Measurements from ENCODE around the gene UMODL1. TPM values are rescaled to one million over a fixed set of nuclear protein-coding genes. Genes with fewer than 3 reads are reported as not detected.

Gene UMODL1
- total RNA-seq, 1 experiment from 2014 or later = not detected

DNA sequence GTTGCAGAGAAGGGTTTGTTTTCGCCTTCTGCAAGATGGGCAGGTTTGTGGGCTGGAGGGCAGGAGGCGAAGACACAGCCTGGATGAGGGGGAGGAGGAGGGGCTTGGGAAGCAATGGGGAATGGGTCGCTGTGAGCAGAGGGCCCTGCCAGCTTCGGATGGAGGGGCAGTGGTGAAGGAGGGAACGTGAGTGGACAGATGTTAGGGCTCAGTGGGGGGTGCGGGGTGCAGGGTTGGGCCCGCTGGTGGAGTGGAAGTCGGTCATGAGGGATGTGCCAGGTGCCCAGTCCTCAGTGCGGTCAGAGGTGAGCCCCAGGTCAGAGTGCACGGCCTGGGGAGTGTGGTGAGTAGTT, 92.4 kb downstream of the UMODL1 start:
- H3K14ac ChIP-seq (ENCODE audit: insufficient read depth, low read length) = no peak overlapping the region; the same call in 1 of the 2 replicates
- no peak overlapping the region for H3K56ac ChIP-seq (ENCODE audit: insufficient read length, low read depth, low read length)
- no peak overlapping the region for H2BK120ac ChIP-seq (ENCODE audit: low read depth, low read length, poor library complexity, severe bottlenecking)
- TF ChIP-seq CTCF (conservative IDR thresholded peaks at IDR 0.05) = no peak
- no peak overlapping the region for H3K18ac ChIP-seq (ENCODE audit: insufficient read length, low read depth, low read length)
- H4K5ac ChIP-seq (ENCODE audit: insufficient read length, low read depth, low read length) = no peak overlapping the region
- H3K27me3 ChIP-seq (ENCODE audit: insufficient read depth, low read length) = no peaks in the 10 kb centered on the region
- H2BK15ac ChIP-seq (ENCODE audit: low read depth, low read length) = no peak overlapping the region
- Mint-ChIP-seq H3K36me3 (ENCODE audit: insufficient read depth in 1 of 3, low read depth in 3 of 3) (no peaks in the 10 kb centered on the region), H3K27ac (peak overlapping the region in 2 of 3 experiments; percentile 49 to 88; a peak in 2 of 7 replicates), H3K27me3 (ENCODE audit: low read depth) (no peaks in the 10 kb centered on the region; the same call in 1 of the 2 replicates), H3K4me3 (no peak overlapping the region), H3K9me3 (no peaks in the 10 kb centered on the region), H3K4me1 (peaks cover 4 to 6% of the 10 kb centered on the region in 2 experiments; a peak in 3 of 4 replicates)
- H2AFZ ChIP-seq (ENCODE audit: low read length) = no peak overlapping the region
- no peak overlapping the region for H3T11ph ChIP-seq (ENCODE audit: low read length)
- no peak overlapping the region for H3K23ac ChIP-seq (ENCODE audit: insufficient read length, low read depth, low read length)
- no peak overlapping the region for H3K27ac ChIP-seq (ENCODE audit: insufficient read length, low read depth, low read length)
- no CpG with 5 or more reads among the region's 10 CpGs for WGBS (ENCODE audit: extremely low coverage, insufficient read length, low lambda C conversion rate)
- H2BK20ac ChIP-seq (ENCODE audit: low read depth, low read length, poor library complexity, severe bottlenecking) = no peak overlapping the region
- peaks cover 4% of the 10 kb centered on the region for H3K23me2 ChIP-seq (ENCODE audit: insufficient read length, low read depth, low read length, poor library complexity, severe bottlenecking)
- no peak overlapping the region for H3K9ac ChIP-seq (ENCODE audit: extremely low read depth, insufficient read length, low read length)
- no peaks in the 10 kb centered on the region for H3K79me1 ChIP-seq (ENCODE audit: insufficient read depth, low read depth, low read length, poor library complexity, severe bottlenecking)
- no peak overlapping the region for H2BK5ac ChIP-seq (ENCODE audit: insufficient read length, low read length)
- H4K91ac ChIP-seq (ENCODE audit: insufficient read length, low read depth, low read length) = no peak overlapping the region
- H3K4ac ChIP-seq (ENCODE audit: low read depth, low read length) = no peak overlapping the region
- no peaks in the 10 kb centered on the region for H3K9me3 ChIP-seq (ENCODE audit: control insufficient read depth, low read depth, low read length)
- H3K79me2 ChIP-seq (ENCODE audit: insufficient read depth, low read length) = no peaks in the 10 kb centered on the region
- H3K4me1 ChIP-seq (ENCODE audit: insufficient read depth, low read length) = peaks cover 3% of the 10 kb centered on the region; the same call in 1 of the 2 replicates
- no peaks in the 10 kb centered on the region for H4K20me1 ChIP-seq (ENCODE audit: control insufficient read depth, insufficient read depth, insufficient read length)
- no peak overlapping the region for H4K8ac ChIP-seq (replicated peaks; ENCODE audit: insufficient read length, low read depth, low read length)
- no peak overlapping the region for H2BK12ac ChIP-seq (ENCODE audit: insufficient read length, low read depth, low read length)
- no peak overlapping the region for H3K4me2 ChIP-seq (ENCODE audit: insufficient read depth, insufficient read length, low read length)
- no peak overlapping the region for H2AK5ac ChIP-seq (ENCODE audit: insufficient read length, low read length)
- no peak for DNase-seq
